HG03457 (cell line): ENCODE results near the gene FAAP100.
"Not testable (repeated sequence)": the region's sequence is repeated elsewhere in the genome, so short reads cannot be mapped to it uniquely, and the experiment has no call there.

Experiments
- ATAC-seq: cut with Tn5 transposase; IDR thresholded peaks from one replicate; pipeline ENCODE4 v1.9.1; 2021; ENCODE audit warnings: moderate number of reproducible peaks; ENCODE audit not compliant: unreplicated experiment

The FAAP100 gene, protein sequence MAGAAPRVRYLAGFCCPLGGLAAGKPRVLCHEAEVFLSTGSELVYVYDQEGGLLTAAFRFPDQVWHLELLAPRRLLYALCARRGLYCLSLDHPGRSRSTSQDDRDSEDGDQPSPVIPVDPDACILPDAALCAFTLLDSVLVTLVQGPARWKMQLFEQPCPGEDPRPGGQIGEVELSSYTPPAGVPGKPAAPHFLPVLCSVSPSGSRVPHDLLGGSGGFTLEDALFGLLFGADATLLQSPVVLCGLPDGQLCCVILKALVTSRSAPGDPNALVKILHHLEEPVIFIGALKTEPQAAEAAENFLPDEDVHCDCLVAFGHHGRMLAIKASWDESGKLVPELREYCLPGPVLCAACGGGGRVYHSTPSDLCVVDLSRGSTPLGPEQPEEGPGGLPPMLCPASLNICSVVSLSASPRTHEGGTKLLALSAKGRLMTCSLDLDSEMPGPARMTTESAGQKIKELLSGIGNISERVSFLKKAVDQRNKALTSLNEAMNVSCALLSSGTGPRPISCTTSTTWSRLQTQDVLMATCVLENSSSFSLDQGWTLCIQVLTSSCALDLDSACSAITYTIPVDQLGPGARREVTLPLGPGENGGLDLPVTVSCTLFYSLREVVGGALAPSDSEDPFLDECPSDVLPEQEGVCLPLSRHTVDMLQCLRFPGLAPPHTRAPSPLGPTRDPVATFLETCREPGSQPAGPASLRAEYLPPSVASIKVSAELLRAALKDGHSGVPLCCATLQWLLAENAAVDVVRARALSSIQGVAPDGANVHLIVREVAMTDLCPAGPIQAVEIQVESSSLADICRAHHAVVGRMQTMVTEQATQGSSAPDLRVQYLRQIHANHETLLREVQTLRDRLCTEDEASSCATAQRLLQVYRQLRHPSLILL

DNA sequence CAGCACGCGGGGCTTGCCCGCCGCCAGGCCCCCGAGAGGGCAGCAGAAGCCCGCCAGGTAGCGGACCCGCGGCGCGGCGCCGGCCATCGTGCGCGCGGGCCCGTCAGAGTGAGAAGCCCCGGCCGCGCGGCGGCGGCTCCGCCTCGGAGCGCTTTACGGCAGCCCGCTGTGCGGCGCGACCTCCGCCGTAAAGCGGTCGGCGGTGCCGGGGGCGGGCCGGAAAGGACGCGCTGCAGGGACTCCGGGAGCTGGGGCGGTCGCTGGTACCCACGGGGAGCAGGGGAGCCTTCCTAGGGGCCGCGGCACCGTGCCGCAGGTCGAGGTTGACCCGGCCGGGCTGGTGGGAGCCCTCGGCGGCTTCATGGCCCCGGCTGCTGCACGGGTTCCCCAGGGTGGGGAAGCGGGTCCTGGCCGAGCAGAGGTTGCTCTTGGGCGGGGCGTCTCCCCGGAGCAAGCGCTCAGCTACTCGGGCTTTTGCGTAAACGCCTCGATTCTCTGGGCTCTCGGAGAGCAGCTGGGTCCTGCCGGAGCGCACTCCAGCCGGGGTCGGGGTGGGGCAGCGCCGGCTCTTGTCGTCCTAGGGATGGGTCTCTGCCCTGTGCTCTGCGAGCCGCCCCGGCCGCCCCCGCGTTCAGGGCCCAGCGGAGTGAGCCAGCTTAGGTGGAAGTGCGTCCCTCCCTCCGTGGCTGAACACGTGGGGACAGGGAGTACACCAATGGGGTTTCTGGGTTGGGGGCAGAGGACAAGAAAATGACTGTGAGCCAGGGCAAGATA is at the start of gene FAAP100:
TSS of gene FAAP100 (minus strand) at position 110 of the 774 bp plus-strand sequence. CDS start at position 87, 23 bp downstream.
- no peak for ATAC-seq

DNA sequence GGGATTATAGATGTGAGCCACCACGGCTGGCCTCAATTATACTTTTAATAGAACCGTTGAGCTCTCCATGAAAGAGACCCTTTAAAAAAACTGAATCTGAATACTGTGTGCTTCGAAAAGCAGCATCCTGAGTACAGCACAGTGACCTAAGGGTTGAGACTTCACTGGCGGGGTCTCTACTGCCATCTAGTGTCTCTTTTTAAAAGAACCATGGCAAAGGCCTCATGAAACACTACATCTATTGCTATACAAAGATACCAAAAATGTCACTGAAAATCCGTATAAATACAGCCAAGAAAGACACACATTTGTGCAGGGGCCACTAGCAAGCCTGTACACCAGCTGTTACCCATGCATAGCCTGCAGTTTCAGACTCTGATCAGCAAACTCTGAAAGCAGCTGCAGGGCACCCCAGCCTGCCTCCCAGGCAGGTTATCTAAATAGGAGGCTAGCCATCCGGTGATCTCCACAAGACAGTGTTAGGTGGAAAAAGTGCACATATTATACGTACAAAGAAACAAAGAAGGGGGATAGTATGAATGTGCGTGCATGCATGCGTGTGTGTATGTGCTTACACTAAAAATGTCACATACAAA is 49.5 kb upstream of the FAAP100 start:
- no peak for ATAC-seq

DNA sequence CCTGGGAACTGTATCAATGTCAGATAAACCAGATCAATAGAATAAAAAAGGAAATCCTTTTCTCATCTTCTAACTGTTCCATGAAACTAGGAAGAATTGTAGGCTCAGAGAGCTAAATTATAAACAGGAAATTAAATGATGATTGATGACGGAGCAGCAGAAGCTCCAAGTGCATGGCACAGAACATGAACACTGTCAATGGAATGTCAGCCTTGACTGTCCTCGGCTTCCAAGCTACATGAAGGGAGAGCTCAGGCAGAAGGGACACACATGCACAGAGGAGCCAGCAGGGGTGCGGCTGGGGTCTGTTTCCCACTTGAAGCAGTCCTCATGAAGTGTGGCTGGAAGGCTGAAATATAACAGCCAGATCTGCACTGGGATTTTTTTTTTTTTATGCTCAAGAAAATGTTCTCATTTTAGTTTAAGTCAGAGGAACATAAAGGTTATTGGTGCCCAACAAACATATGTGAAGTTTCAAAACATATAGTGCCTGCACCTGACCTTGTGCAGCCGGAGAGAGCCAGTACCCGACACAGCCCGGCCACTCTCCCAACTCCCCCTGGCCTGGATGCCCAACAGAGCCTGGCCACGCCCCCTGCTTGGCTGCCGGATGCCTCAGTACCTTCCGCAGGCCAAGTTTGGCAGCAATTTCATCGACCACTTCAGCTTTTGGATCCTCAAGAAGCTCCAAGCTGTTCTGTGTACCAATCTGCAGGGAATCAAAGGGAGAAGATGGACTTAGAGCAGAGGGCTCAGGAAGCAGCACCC is 47.8 kb upstream of the FAAP100 start:
- ATAC-seq: no peak

DNA sequence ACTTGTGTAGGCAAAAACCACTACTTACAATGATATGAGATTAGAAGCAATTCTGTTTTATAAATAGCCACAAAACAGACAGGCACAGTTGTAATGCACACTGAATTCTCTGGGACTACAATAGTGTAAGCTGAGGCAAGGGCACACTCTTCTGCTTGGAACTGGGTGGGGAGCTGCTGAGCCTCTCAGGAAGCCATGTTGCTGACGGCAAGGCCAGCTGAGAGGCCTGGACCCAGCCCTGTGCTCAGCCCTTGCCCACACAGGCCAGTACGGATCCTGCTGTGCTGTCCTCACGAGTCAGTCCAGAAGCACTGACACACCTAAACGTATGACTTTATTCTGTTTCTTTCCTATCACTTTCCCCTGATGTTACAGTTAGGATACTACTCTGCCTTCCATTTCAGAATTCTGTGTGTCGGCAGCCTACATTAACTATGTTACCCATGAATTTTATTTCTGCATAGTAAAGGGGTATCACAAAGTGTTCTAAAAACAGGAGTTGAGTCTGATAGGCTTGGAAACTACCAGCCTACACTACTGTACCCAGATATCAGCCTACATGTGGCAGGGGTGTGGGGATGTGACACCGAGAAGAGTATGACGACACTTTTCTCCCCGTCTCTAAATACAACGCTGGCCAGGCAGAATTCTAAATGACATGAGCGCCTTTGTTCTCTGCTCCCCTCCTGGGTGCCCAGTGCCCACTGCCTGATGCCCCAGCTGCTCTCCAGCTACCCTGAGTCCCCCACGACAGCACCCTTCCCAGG is 41.1 kb upstream of the FAAP100 start:
- no peak for ATAC-seq

DNA sequence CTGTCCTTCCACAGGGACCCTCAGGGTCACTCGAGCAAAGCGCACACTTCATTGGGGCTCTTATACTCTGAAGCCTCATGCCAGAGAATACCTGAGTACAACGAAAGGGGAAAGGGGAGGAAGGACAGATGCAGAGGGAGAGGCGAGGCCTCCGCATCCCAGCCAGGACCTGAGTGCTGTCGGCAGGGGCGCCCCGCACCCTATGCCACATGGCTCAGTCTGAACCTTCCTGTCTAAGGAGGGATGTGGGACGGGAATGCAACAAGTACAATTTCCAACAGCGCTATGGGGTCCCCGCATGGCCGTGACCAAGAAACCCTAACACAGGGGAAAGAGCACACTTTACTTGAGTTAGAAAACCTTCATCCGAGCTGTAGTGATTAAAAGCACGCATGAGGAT is 39.8 kb upstream of the FAAP100 start:
- no peak for ATAC-seq

DNA sequence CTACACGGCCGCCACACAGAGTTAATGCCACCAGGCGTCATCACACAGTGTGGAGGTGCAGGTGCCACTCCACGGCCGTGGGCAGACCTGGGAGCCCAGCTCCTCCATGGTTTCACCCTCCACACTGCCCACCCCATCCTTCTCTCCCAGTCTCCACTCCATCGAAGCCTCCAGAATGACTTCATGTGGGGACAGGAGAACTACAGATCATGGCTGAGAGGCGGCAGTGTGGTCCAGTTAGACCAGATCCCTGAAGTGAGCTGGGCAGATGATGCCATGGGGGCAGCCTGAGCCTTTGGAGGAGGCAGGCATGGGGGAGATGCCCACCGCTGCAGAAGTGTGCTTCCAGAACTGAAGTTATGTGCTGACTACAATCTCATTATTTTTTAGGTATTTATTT is 38.0 kb upstream of the FAAP100 start:
- ATAC-seq: no peak

DNA sequence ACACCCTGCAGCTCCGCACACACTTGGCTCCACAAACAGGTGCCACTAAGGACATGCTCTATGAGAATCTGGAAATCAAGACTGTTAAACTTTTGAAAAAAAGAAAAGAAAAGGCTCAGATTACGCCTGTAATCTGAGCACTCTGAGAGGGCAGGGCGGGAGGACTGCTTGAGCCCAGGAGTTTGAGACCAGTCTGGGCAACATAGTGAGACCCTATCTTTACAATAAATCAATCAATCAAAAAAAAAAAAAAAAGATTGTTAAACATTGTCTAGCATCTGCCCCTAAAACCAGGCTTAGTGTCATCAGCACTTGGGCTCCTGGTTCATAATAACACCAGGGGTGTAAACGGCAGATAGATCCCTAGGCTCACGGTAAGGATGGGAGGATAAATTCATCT is 37.5 kb upstream of the FAAP100 start:
- ATAC-seq: no peak

DNA sequence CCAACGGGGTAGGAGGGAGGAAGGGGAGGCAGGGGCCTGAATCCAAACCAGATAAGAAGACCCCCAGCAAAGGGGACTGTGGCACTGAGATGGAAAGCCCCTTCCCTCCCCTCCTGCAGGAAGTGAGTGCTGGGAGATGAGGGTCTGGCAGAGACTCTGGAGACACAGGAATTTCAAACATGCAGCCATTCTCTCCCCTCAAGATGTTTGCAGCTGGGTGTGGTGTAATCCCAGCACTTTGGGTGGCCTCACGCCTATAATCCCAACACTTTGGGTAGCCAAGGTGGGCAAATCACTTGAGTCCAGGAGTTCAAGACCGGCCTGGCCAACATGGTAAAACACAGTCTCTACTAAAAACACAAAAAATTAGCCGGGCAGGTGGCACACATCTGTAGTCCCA is 33.9 kb upstream of the FAAP100 start:
- no peak for ATAC-seq

DNA sequence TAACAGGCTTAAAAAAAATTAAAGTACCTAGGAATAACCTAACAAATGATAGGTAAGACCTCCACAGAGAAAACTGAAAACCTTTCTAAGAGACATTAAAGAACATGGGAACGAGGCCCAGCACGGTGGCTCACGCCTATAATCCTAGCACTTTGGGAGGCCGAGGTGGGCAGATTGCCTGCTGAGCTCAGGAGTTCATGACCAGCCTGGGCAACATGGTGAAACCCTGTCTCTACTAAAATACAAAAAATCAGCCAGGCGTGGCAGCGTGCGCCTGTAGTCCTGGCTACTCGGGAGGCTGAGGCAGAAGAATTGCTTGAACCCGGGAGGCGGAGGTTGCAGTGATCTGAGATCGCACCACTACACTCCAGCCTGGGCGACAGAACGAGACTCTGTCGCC is 32.6 kb upstream of the FAAP100 start:
- ATAC-seq: not testable (repeated sequence)

DNA sequence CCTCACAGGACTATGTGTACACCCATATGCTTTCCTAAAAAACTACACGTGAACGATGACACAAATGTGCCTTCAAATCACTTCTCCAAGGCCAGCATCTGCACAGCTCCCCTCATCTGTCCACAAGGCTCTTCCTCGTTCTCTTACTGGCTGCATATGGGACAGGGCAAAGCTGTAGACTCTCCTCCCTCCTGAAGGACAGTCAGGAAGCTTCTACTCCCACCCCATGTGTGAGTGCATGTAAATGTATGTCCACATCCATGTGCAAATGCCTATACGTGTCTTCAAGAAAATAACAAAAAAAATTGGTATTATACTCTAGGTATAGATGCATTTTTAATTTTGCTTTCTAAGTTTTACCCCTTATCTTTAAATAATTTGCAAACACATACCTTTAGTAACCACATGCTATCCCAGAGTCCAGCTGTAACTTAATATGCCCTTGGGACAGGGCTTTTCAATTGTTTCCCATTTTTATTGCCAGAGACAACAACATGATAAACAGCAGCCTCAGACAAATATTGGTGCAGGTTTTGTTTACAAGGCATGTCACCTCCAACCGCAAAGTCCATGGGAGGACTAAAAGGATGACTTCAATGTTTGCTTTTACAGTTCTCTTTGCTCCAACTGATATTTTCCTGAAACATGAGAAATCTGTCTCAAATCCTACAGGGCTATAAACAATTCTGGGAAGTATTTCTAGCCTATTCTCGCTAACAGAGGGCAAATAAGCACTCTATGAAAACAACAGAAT is 31.6 kb upstream of the FAAP100 start:
- no peak for ATAC-seq

DNA sequence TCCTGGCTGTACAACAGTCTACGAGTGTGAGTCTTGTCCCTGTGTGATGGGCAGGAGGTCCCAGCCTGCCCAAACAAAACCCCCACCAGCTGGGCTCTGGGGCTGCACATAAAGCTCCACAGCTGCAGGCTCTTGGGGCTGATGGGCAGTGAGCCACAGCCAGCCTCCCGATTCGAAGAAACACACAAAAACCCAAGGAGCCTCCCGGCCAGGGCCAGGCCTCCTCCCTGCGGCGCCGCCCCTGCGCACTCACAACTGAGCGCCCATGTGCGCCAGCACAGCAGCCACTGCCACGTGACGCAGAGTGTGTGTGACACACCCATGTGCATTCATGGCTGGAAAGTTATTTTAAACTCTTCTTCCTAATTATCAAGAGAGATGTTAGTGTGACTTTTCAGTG is 30.6 kb upstream of the FAAP100 start:
- no peak for ATAC-seq

DNA sequence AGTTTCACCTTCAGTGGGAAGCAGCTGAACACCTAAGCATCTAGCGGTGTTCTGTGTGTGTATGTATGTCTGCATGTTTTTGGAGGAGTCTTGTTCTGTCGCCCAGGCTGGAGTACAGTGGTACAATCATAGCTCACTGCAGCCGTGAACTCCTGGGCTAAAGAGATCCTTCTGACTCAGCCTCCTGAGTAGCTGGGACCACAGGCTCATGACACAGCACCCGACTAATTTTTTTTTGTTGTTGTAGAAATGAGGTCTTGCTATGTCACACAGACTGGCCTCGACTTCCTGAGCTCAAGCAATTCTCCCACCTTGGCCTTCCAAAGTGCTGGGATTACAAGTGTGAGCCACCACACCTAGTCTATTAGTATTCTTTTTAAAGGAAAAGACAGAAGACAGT is 30.2 kb upstream of the FAAP100 start:
- ATAC-seq: no peak

DNA sequence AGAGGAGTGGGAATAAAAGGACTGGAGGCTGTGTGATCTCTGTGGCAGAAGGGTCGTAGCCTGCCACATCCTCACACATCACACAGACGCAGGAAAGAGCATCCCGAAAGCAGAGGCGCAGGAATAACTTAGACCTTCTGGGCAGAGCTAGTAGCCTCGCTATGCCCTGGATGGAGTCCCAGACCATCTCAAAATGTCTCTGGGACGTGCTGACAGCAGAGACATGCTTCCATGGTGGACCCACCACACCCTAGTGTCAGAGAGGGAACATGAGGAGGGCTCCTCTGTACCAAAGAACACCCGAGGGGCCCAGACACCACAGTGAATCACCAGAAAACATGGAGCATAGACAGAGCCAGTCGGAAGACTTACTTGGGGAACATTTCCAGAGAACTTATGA is 29.6 kb upstream of the FAAP100 start:
- ATAC-seq: no peak

DNA sequence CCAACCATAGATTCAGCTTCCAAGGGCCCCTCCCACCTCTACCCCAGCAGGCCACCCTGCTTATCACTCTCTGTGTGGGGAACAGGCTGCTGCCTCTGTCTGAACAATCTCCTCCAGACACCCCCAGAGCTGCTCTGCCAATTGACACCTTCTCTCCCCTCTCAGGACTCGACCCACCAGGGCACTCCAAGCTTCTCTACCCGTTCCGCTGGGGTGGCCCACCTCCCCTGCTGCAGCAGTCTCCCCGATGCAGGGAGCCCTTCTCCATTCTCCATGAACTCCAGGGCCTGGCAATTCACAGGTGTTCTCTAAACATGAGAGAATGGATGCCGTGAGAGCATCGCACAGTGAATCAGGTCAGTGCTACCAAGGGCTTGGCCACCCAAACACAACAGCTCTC is 28.3 kb upstream of the FAAP100 start:
- no peak for ATAC-seq

DNA sequence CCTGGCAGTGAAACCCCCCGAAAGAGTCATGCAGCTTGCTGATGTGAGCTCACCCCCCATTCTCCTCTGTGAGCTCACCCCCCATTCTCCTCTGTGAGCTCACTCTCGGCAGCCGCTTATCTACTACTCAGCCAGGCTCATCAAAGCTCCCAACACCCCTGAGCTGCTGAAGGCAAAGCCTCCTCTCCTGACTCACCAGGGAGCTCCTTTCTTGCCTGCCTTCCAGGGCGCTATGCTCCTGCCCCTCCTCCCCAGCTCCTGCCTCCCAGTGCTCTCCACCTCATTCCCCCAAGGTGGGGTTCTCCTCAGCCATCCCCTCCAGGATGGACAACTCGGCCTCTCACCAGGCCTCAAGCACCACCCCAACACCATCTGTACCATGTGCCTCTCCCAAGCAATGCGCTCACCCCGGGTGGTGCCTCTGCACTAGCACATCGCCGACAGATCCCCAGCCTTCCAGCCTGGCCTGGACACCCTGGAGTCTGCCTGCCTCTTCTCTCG is 27.7 kb upstream of the FAAP100 start:
- ATAC-seq: no peak

DNA sequence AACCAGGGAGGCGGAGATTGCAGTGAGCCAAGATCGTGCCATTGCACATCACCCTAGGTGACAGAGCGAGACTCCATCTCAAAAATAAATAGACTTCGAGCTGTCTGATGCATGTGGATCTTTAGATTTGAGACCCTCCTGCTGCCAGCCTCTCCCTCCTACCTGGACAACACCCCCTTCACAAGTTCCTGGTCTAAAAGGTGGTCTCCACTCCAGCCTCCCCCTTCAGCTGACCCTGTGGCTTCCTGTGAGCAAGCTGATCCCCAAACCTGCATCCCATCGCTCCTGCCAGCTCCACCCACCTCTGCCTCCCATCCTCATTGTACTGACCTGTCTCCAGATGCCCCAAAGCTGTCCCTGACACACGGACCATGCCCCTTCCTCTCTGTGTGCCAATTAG is 27.1 kb upstream of the FAAP100 start:
- ATAC-seq: no peak

DNA sequence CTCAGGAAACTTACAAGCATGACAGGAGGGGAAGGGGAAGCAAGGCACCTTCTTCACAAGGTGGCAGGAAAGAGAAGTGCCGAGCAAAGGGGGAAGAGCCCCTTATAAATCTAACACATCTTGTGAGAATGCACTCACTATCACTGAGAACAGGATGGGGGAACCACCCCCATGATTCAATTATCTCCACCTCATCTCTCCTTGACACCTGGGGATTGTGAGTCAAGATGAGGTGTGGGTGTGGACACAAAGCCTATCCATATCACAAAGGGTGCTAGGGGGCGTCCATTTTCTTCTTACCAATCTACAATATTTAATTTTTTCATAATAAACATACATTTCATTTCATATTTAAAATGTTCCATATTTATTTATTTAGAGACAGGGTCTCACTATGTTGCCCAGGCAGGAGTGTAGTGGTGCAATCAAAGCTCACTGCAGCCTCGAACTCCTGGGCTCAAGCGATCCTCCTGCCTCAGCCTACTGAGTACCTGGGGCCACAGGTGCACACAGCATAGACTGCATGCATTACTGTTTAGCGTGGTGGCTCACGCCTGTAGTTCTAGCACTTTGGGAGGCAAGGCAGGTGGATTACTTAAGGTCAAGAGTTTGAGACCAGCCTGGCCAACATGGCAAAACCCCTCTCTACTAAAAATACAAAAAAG is 26.5 kb upstream of the FAAP100 start:
- no peak for ATAC-seq

DNA sequence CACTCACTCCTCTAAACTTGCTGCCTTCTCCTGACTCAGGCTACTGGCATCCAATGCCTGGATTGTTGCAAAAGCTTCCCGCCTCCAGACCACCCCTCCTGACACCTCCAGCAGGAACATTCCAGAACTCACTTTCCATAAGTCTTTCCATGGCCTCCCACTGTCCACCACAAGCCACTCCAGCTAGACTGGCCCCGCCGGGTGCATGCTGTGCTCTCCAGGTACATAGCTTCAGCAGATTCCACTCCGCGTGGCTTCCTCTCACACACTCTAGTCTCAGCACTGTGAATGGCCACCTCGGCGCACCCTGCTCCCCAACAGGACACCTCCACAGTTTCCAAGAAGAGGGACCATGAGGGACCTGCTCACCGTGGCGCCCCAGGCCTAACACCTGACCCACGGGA is 25.9 kb upstream of the FAAP100 start:
- no peak for ATAC-seq
